Pancreas (tissue), 10 donors: ENCODE data around the gene GET3. TPM values are rescaled to one million over a fixed set of nuclear protein-coding genes. Genes with fewer than 3 reads are reported as not detected.
A peak's percentile ranks its signal among the peaks of the same experiment; 100 is the strongest.
"Not testable (repeated sequence)": the region's sequence is repeated elsewhere in the genome, so short reads cannot be mapped to it uniquely, and the experiment has no call there.

ENCODE experiments used
- ATAC-seq, 4 donors: fragments of 200-7000 bp; cut with Tn5 transposase; one replicate each; pipeline versions ENCODE4 v1.8.0 to v1.9.1; 2020; ENCODE audit warnings: mild to moderate bottlenecking in 4 of 4, moderate library complexity in 4 of 4
- DNase-seq, 6 donors: peaks; one replicate each; pipeline ENCODE4 v3.0.0-alpha.2; 2020
- FAIRE-seq: peaks from 2 replicates; lab custom pipeline; 2012; peaks lifted over from hg19 to GRCh38; lab: Jason Lieb, UNC
- H3K27ac ChIP-seq, 4 donors: fragments of 200-600 bp; sonication (generic); 1 replicate in 3 of 4; 2 replicates in 1 of 4; pipeline versions ENCODE4 v1.5.0 to v1.8.0; 2020
- H3K27me3 ChIP-seq, 4 donors: fragments of 200-600 bp; one replicate each; pipeline ENCODE4 v1.8.0; 2021
- H3K36me3 ChIP-seq, 3 donors: fragments of 200-600 bp; sonication (generic) in 1 of 3; one replicate each; pipeline versions ENCODE4 v1.5.0 to v1.8.0; 2020 to 2021
- H3K4me1 ChIP-seq, 3 donors: fragments of 200-600 bp; one replicate each; pipeline ENCODE4 v1.8.0; 2021
- H3K4me3 ChIP-seq, 4 donors: fragments of 200-600 bp; sonication (generic) in 2 of 4; one replicate each; pipeline versions ENCODE4 v1.5.0 to v1.8.0; 2020 to 2021
- H3K9me3 ChIP-seq, 4 donors: fragments of 200-600 bp; one replicate each; pipeline ENCODE4 v1.8.0; 2021
- CTCF ChIP-seq, 4 donors: fragments of 200-600 bp; sonication (generic) in 3 of 4; IDR thresholded peaks; one replicate each; pipeline versions ENCODE4 v1.5.0 to v1.8.0; 2021; ENCODE audit warnings: antibody characterized with exemption in 4 of 4
- WGBS, 2 donors: extraction: QIAGEN DNeasy Blood & Tissue Kit; methylation state at CpG; one replicate each; pipeline ENCODE4 v1.1.7; 2013; 5-methylcytosine and 5-hydroxymethylcytosine counted together
- intact Hi-C, 3 donors: fragments of 100-400 bp; cut with DNase I; formaldehyde crosslinking; loops; one replicate each; pipeline versions ENCODE4 v1.11.1 to v1.14.2; 2022
- polyA plus RNA-seq, 2 donors: library from polyadenylated mRNA; stranded (reverse); fragments of 200-250 nt; gene quantifications; one replicate each; pipeline ENCODE4 v1.2.3, GENCODE V29; 2013
- total RNA-seq, 6 donors: library from RNA; stranded (reverse); fragmentation: NEBNext Ultra II Directional in 4 of 6; extraction: Animal tissue kit (Norgen Biotek cat#: 25700) in 4 of 6; gene quantifications; one replicate each; pipeline versions ENCODE4 v1.2.1 to v1.2.4, GENCODE V29; 2021 to 2023
- donor health status: healthy with polysubstance abuse.
- donor health status: DM: no; HTN: no; CAD: no; lungs with moderate emphysema.
- donor health status: DM: no; HTN: no; CAD: no.
- donor health status: control.
- donor health status: control.
- donor health status: Bipolar disorder and iron deficiency.
- donor health status: DM: yes; HTN: yes; CAD: no.
- donor health status: DM: no; HTN: no; CAD: no.
- donor health status: DM: no; HTN: no; CAD: no.
- donor health status: DM: yes; HTN: yes; CAD: no.

The GET3 gene
- total and polyA plus RNA-seq, 8 donors = 16.6 to 48.2 (median 29.8) TPM

GRCh38 chr19:12712077-12712476 lies 25.2 kb upstream of the GET3 start:
- not testable (repeated sequence) for H3K4me1 ChIP-seq, H3K9me3 ChIP-seq, H3K4me3 ChIP-seq, FAIRE-seq, ATAC-seq, H3K27ac ChIP-seq, H3K27me3 ChIP-seq
- TF ChIP-seq CTCF (IDR thresholded peaks at IDR 0.05) = peak in 2 of 4 donors; percentile 6 to 12
- 46 to 54% methylated on average over 10 to 12 of the region's 14 CpGs for WGBS, 2 donors
- H3K36me3 ChIP-seq = peaks cover 0 to 38% (median 34%) of the 10 kb centered on the region in 3 donors
- peak in 1 of 6 donors; percentile 55 for DNase-seq
- intact Hi-C loops = loop anchor here in 1 of 3 donors (10.0 kb wide), 1 partner anchor 133 kb away; no protein-coding TSS in a partner anchor

GRCh38 chr19:12713304-12713703 lies 24.0 kb upstream of the GET3 start:
- not testable (repeated sequence) for DNase-seq, H3K27ac ChIP-seq, H3K4me1 ChIP-seq, FAIRE-seq, ATAC-seq, H3K27me3 ChIP-seq, H3K9me3 ChIP-seq, H3K4me3 ChIP-seq
- 92 to 98% methylated on average over 9 of the region's 9 CpGs for WGBS, 2 donors
- intact Hi-C loops = loop anchor here in 1 of 3 donors (10.0 kb wide), 1 partner anchor 131 kb away; no protein-coding TSS in a partner anchor
- peaks cover 0 to 38% (median 34%) of the 10 kb centered on the region in 3 donors for H3K36me3 ChIP-seq

- no peak for TF ChIP-seq CTCF (IDR thresholded peaks at IDR 0.05)
- ATAC-seq (no peak), FAIRE-seq (no peak), DNase-seq (no peak)
- no peak overlapping the region for H3K27ac ChIP-seq
- H3K4me1 ChIP-seq = no peaks in the 10 kb centered on the region
- H3K4me3 ChIP-seq = no peak overlapping the region
- no peaks in the 10 kb centered on the region for H3K27me3 ChIP-seq
- intact Hi-C loops = loop anchor here in 1 of 3 donors (10.0 kb wide), 1 partner anchor 130 kb away; no protein-coding TSS in a partner anchor
- H3K36me3 ChIP-seq = peaks cover 0 to 38% (median 34%) of the 10 kb centered on the region in 3 donors
- WGBS, 2 donors = 92 to 94% methylated on average over 15 of the region's 15 CpGs
- H3K9me3 ChIP-seq = no peaks in the 10 kb centered on the region
Observed at GRCh38 chr19:12715102-12715501, 22.2 kb upstream of the GET3 start.

GRCh38 chr19:12715929-12716328 lies 21.4 kb upstream of the GET3 start:
- Histone ChIP-seq H3K4me3 (no peak overlapping the region), H3K36me3 (peaks cover 0 to 29% (median 27%) of the 10 kb centered on the region in 3 donors), H3K27ac (no peak overlapping the region), H3K27me3 (no peaks in the 10 kb centered on the region), H3K4me1 (peaks cover 0 to 8% (median 7%) of the 10 kb centered on the region in 3 donors), H3K9me3 (no peaks in the 10 kb centered on the region)
- WGBS, 2 donors = 93 to 96% methylated on average over 3 of the region's 3 CpGs
- no peak for TF ChIP-seq CTCF (IDR thresholded peaks at IDR 0.05)
- no peak for FAIRE-seq
- DNase-seq = no peak
- ATAC-seq = no peak
- intact Hi-C loops = loop anchor here in 1 of 3 donors (10.0 kb wide), 1 partner anchor 129 kb away; no protein-coding TSS in a partner anchor

GRCh38 chr19:12720296-12720695 lies 17.0 kb upstream of the GET3 start:
- FAIRE-seq = no peak
- no peaks in the 10 kb centered on the region for H3K27me3 ChIP-seq
- H3K4me3 ChIP-seq = peak overlapping the region in 2 of 4 donors; percentile 51 to 73
- peaks cover 0 to 10% (median 8%) of the 10 kb centered on the region in 3 donors for H3K36me3 ChIP-seq
- H3K4me1 ChIP-seq = peaks cover 0 to 19% (median 8%) of the 10 kb centered on the region in 3 donors
- no peak overlapping the region for H3K27ac ChIP-seq
- WGBS, 2 donors = 81 to 85% methylated on average over 10 of the region's 10 CpGs
- H3K9me3 ChIP-seq = no peaks in the 10 kb centered on the region
- intact Hi-C loops = no loop called here
- no peak for ATAC-seq
- TF ChIP-seq CTCF (IDR thresholded peaks at IDR 0.05) = no peak
- DNase-seq = no peak
